GM10248 (cell line): Measurements from ENCODE around the gene BICC1.

ENCODE experiments used
- CTCF ChIA-PET: fragments of 300-600 bp; sonication (Branson Sonifier 250); formaldehyde crosslinking; extraction: SDS; loops from one replicate; lab custom pipeline; 2021; ENCODE audit warnings: antibody characterized with exemption; lab: Yijun Ruan, JAX
- POLR2A ChIA-PET: fragments of 350-650 bp; sonication (Branson Sonifier 250); formaldehyde crosslinking; extraction: SDS; loops from one replicate; lab custom pipeline; 2020; ENCODE audit warnings: antibody characterized with exemption; lab: Yijun Ruan, JAX
- DNase-seq: peaks from one replicate; pipeline ENCODE4 v3.0.0; 2012; ENCODE audit errors: extremely low spot score
- TF ChIP-seq, protein P1 (sequence below): IDR thresholded peaks from 2 replicates; pipeline ENCODE4 v1.5.1; 2012; ENCODE audit warnings: mild to moderate bottlenecking, low read depth; ENCODE audit errors: extremely low read depth, missing control alignments, control extremely low read depth

Gene BICC1

DNA sequence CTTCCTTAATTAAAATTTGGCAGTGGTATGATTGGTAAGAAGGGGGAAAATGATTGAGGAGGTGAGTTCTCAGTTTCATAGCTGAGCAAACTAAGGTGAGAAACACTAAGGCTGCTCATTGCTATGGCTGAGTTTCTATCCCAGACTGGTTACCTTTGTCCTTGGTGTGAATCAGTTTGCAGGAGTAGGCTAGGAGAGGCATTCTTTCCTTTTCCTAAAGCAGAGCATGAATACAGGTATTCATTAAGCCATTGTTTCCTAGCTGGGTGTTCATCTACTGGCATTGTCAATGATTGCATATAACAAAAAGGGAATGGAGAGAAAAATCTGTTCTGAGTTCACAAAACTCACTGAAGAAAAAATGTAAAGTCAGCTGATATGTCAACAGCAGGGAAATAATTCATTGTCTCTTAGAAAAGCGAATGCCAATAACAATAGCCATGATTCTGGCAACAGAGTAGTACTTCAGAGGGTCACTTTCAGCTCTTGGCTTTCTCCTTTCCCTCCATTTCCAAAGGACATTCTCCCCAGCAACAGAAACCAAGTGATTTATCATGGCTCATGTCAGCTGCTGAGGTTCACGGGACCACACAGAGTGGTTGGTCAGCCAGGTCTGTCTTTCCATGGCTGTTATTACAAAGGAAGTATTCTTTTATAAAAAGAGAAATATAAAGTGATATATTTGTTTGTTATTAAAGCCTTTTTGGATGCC lies 234.0 kb downstream of the BICC1 start:
- TF ChIP-seq, protein P1, sequence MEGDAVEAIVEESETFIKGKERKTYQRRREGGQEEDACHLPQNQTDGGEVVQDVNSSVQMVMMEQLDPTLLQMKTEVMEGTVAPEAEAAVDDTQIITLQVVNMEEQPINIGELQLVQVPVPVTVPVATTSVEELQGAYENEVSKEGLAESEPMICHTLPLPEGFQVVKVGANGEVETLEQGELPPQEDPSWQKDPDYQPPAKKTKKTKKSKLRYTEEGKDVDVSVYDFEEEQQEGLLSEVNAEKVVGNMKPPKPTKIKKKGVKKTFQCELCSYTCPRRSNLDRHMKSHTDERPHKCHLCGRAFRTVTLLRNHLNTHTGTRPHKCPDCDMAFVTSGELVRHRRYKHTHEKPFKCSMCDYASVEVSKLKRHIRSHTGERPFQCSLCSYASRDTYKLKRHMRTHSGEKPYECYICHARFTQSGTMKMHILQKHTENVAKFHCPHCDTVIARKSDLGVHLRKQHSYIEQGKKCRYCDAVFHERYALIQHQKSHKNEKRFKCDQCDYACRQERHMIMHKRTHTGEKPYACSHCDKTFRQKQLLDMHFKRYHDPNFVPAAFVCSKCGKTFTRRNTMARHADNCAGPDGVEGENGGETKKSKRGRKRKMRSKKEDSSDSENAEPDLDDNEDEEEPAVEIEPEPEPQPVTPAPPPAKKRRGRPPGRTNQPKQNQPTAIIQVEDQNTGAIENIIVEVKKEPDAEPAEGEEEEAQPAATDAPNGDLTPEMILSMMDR, result no peak
- ChIA-PET POLR2A (no interaction called here), CTCF (interaction anchor here (1.0 kb wide), 1 partner anchor 861 kb away, joined by 3 read pairs; no protein-coding TSS in a partner anchor)
- no peak for DNase-seq

DNA sequence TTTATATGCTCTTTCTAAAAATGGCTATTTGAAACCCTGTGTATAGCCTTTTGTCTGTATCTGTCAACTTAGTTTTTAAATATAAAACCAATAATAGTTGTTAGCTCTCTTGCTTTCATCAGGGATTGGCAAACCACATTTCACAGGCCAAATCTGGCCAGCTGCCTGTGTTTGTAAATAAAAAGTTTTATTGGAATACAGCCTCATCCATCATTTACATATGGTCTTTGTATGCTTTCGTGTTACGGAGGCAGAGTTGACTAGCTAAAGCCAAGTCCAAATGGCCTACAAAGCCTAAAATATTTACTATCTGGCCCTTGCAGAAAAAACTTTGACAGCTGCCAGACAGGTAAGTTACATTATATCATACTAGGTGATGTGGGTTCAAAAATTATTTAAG lies 235.0 kb downstream of the BICC1 start:
- POLR2A ChIA-PET, result no interaction called here

DNA sequence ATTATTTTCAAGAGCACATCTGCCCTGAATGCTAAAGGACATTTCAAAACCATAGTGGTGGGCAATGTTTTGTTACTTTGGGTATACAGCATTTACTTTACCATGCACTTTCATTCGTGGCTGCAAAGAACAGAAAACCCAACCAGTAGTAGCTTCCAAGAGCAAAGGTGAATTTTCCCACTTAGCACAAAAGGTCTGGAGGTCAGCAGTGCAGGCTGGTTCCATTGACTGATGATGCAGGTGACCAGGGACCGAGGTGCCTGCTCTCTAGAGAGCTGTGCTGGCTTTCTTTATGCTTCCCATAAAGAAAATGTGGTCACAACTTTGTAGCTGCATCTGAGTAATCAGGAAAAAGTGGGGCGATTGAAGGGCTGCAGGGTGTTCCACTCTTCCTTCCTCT lies 240.0 kb downstream of the BICC1 start:
- POLR2A ChIA-PET, result no interaction called here
- CTCF ChIA-PET, result no interaction called here
- TF ChIP-seq, protein P1, result no peak
- no peak for DNase-seq

More for the DNA sequence above, 235.0 kb downstream of the BICC1 start:
- CTCF ChIA-PET, result no interaction called here
- TF ChIP-seq, protein P1, result no peak
- no peak for DNase-seq

DNA sequence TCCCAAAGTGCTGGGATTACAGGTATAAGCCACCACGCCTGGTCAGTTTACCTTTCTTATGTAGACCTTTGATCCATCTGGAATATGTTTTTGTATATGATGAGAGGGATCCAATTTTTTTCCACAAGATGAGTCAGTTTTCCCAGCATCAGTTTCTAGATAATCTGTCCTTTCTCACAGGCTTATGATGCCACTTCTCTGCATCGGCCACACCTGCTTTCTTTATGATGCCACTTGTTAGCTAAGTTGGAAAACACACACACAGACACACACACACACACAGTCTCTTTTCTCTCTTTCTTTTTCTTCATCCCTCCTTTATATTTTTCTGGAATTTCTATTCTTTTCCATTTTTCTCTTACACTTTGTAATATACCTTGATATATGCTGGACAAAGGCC lies 240.8 kb downstream of the BICC1 start:
- CTCF ChIA-PET, result no interaction called here
- POLR2A ChIA-PET, result no interaction called here
- TF ChIP-seq, protein P1, result no peak
- no peak for DNase-seq

DNA sequence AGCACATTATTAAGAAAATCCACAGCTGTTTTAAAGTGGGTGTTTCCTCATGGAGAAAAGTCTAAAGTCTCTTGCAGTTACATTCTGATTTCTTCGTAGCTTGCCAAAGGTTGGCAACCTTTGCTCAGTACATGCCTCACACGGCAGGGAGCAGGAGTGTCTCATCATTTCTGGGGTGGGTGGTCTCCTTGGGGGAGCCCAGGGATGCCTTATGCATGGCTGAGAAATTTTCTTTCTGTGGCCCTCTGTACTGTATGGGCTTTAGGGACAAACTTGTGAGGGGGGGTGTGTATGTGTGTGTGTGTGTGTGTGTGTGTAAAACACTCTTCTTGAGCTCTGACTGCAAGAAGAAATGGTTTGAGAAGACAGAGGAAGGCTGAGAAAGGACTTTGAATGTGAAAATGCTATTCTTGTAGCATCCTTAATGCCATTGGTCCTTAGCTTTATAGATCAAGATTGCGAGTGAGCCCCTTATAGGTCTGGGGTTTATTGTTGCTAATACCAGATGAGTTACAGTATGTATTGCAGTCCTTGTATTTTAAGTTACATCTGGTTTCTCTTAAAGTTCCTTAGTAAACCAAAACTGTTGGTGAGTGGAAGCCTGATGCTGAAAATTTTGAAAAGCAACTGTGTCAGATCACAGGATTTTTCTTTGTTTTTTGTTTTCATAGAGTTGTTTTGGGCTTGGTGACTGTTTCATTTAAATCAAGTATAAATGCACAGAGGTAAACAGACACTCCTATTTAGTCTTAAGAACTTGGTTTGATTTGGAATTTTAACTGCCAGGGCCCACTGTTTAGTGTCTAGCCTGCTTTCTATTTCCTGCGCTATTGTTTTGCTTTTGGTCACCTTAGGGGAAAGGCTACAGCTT lies 242.0 kb downstream of the BICC1 start:
- TF ChIP-seq, protein P1, result no peak
- no peak for DNase-seq
- ChIA-PET POLR2A (no interaction called here), CTCF (no interaction called here)

DNA sequence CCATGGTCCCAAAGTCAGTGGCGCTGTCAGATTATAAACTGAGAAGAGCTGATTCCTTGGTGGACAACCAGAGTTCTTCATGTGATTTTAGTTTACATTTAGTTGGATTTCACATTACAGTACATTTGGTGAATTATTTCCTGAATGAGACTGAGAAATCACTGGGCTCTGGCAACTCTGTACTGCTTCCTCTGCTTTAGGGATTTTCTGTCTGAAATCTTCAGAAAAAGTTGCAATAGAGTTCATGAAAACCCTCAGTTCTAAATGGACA lies 242.6 kb downstream of the BICC1 start:
- ChIA-PET CTCF (no interaction called here), POLR2A (no interaction called here)
- DNase-seq, result no peak
- TF ChIP-seq, protein P1, result no peak
